Measurements from ENCODE around the gene SORCS3.
"Not testable (repeated sequence)": the region's sequence is repeated elsewhere in the genome, so short reads cannot be mapped to it uniquely, and the experiment has no call there.

Gene SORCS3

GRCh38 chr10:104694074-104694473 lies 53.0 kb downstream of the SORCS3 start:
- no peak overlapping the region for H3K27ac Mint-ChIP-seq
- H3K9me3 Mint-ChIP-seq: no peaks in the 10 kb centered on the region
- H3K4me3 Mint-ChIP-seq: no peak overlapping the region
- H3K4me1 Mint-ChIP-seq: no peaks in the 10 kb centered on the region
- H3K27me3 Mint-ChIP-seq: peaks cover 13% of the 10 kb centered on the region
- no peak for ATAC-seq
- H3K36me3 Mint-ChIP-seq (ENCODE audit: low read depth): no peaks in the 10 kb centered on the region
- no peak for DNase-seq

GRCh38 chr10:104703262-104703661 lies 62.2 kb downstream of the SORCS3 start:
- not testable (repeated sequence) for H3K4me1 Mint-ChIP-seq; H3K36me3 Mint-ChIP-seq (ENCODE audit: low read depth); H3K9me3 Mint-ChIP-seq; H3K27me3 Mint-ChIP-seq; ATAC-seq; H3K4me3 Mint-ChIP-seq; DNase-seq; H3K27ac Mint-ChIP-seq

- ATAC-seq: no peak
- H3K4me1 Mint-ChIP-seq: no peaks in the 10 kb centered on the region
- H3K36me3 Mint-ChIP-seq (ENCODE audit: low read depth): no peaks in the 10 kb centered on the region
- H3K4me3 Mint-ChIP-seq: no peak overlapping the region
- DNase-seq: no peak
- H3K27me3 Mint-ChIP-seq: no peaks in the 10 kb centered on the region
- no peak overlapping the region for H3K27ac Mint-ChIP-seq
- H3K9me3 Mint-ChIP-seq: no peaks in the 10 kb centered on the region
Measured at GRCh38 chr10:104706886-104707285, 65.8 kb downstream of the SORCS3 start.

- Mint-ChIP-seq H3K4me3 (no peak overlapping the region), H3K36me3 (ENCODE audit: low read depth) (no peaks in the 10 kb centered on the region), H3K4me1 (no peaks in the 10 kb centered on the region), H3K27ac (no peak overlapping the region), H3K9me3 (no peaks in the 10 kb centered on the region), H3K27me3 (no peaks in the 10 kb centered on the region)
- no peak for DNase-seq
- ATAC-seq: no peak
Measured at GRCh38 chr10:104707602-104708459, 66.7 kb downstream of the SORCS3 start.

GRCh38 chr10:104711302-104711721 lies 70.2 kb downstream of the SORCS3 start:
- no peak overlapping the region for H3K4me3 Mint-ChIP-seq
- H3K4me1 Mint-ChIP-seq: no peaks in the 10 kb centered on the region
- no peak for DNase-seq
- H3K27ac Mint-ChIP-seq: no peak overlapping the region
- H3K36me3 Mint-ChIP-seq (ENCODE audit: low read depth): no peaks in the 10 kb centered on the region
- ATAC-seq: no peak
- H3K9me3 Mint-ChIP-seq: no peaks in the 10 kb centered on the region
- H3K27me3 Mint-ChIP-seq: peaks cover 4% of the 10 kb centered on the region

GRCh38 chr10:104730593-104730992 lies 89.5 kb downstream of the SORCS3 start:
- H3K4me3 Mint-ChIP-seq; H3K4me1 Mint-ChIP-seq; H3K27ac Mint-ChIP-seq; H3K36me3 Mint-ChIP-seq (ENCODE audit: low read depth); DNase-seq; H3K9me3 Mint-ChIP-seq: not testable (repeated sequence)
- peaks cover 30% of the 10 kb centered on the region for H3K27me3 Mint-ChIP-seq
- ATAC-seq: peak; percentile 41

- Mint-ChIP-seq H3K4me3 (no peak overlapping the region), H3K4me1 (no peaks in the 10 kb centered on the region), H3K27me3 (peaks cover 31% of the 10 kb centered on the region), H3K36me3 (ENCODE audit: low read depth) (no peaks in the 10 kb centered on the region), H3K9me3 (no peaks in the 10 kb centered on the region), H3K27ac (no peak overlapping the region)
- ATAC-seq: no peak
- no peak for DNase-seq
Measured at GRCh38 chr10:104731192-104731591, 90.1 kb downstream of the SORCS3 start.

GRCh38 chr10:104732222-104732621 lies 91.1 kb downstream of the SORCS3 start:
- Mint-ChIP-seq H3K4me1 (no peaks in the 10 kb centered on the region), H3K27ac (no peak overlapping the region), H3K27me3 (peaks cover 30% of the 10 kb centered on the region), H3K9me3 (no peaks in the 10 kb centered on the region), H3K36me3 (ENCODE audit: low read depth) (no peaks in the 10 kb centered on the region), H3K4me3 (no peak overlapping the region)
- DNase-seq: no peak
- no peak for ATAC-seq

- Mint-ChIP-seq H3K27ac (no peak overlapping the region), H3K4me1 (no peaks in the 10 kb centered on the region), H3K9me3 (no peaks in the 10 kb centered on the region), H3K27me3 (peaks cover 24% of the 10 kb centered on the region), H3K4me3 (no peak overlapping the region), H3K36me3 (ENCODE audit: low read depth) (no peaks in the 10 kb centered on the region)
- no peak for ATAC-seq
- DNase-seq: no peak
Measured at GRCh38 chr10:104734433-104734832, 93.3 kb downstream of the SORCS3 start.

GRCh38 chr10:104735036-104735756 lies 94.1 kb downstream of the SORCS3 start:
- no peak overlapping the region for H3K4me3 Mint-ChIP-seq
- ATAC-seq: no peak
- peaks cover 24% of the 10 kb centered on the region for H3K27me3 Mint-ChIP-seq
- H3K27ac Mint-ChIP-seq: no peak overlapping the region
- H3K36me3 Mint-ChIP-seq (ENCODE audit: low read depth): no peaks in the 10 kb centered on the region
- H3K9me3 Mint-ChIP-seq: no peaks in the 10 kb centered on the region
- no peak for DNase-seq
- no peaks in the 10 kb centered on the region for H3K4me1 Mint-ChIP-seq

- no peak for DNase-seq
- no peaks in the 10 kb centered on the region for H3K36me3 Mint-ChIP-seq (ENCODE audit: low read depth)
- no peak overlapping the region for H3K4me3 Mint-ChIP-seq
- H3K27ac Mint-ChIP-seq: no peak overlapping the region
- H3K27me3 Mint-ChIP-seq: peaks cover 24% of the 10 kb centered on the region
- H3K4me1 Mint-ChIP-seq: no peaks in the 10 kb centered on the region
- ATAC-seq: no peak
- H3K9me3 Mint-ChIP-seq: no peaks in the 10 kb centered on the region
Measured at GRCh38 chr10:104735757-104736391, 94.8 kb downstream of the SORCS3 start.

- no peak for DNase-seq
- ATAC-seq: no peak
- no peak overlapping the region for H3K4me3 Mint-ChIP-seq
- H3K36me3 Mint-ChIP-seq (ENCODE audit: low read depth): no peaks in the 10 kb centered on the region
- H3K27ac Mint-ChIP-seq: no peak overlapping the region
- H3K9me3 Mint-ChIP-seq: no peaks in the 10 kb centered on the region
- H3K4me1 Mint-ChIP-seq: no peaks in the 10 kb centered on the region
- peaks cover 2% of the 10 kb centered on the region for H3K27me3 Mint-ChIP-seq
Measured at GRCh38 chr10:104741127-104741526, 100.0 kb downstream of the SORCS3 start.

- H3K4me3 Mint-ChIP-seq: no peak overlapping the region
- no peaks in the 10 kb centered on the region for H3K9me3 Mint-ChIP-seq
- ATAC-seq (no peak), DNase-seq (no peak)
- H3K27ac Mint-ChIP-seq: no peak overlapping the region
- no peaks in the 10 kb centered on the region for H3K27me3 Mint-ChIP-seq
- no peaks in the 10 kb centered on the region for H3K36me3 Mint-ChIP-seq (ENCODE audit: low read depth)
- H3K4me1 Mint-ChIP-seq: no peaks in the 10 kb centered on the region
Measured at GRCh38 chr10:104744052-104744451, 103.0 kb downstream of the SORCS3 start.

- DNase-seq: no peak
- ATAC-seq: no peak
- Mint-ChIP-seq H3K4me3 (no peak overlapping the region), H3K4me1 (no peaks in the 10 kb centered on the region), H3K27ac (no peak overlapping the region), H3K27me3 (no peaks in the 10 kb centered on the region), H3K9me3 (no peaks in the 10 kb centered on the region), H3K36me3 (ENCODE audit: low read depth) (no peaks in the 10 kb centered on the region)
Measured at GRCh38 chr10:104750291-104750690, 109.2 kb downstream of the SORCS3 start.

GRCh38 chr10:104762793-104763192 lies 121.7 kb downstream of the SORCS3 start:
- no peaks in the 10 kb centered on the region for H3K27me3 Mint-ChIP-seq
- H3K36me3 Mint-ChIP-seq (ENCODE audit: low read depth): no peaks in the 10 kb centered on the region
- no peak overlapping the region for H3K27ac Mint-ChIP-seq
- ATAC-seq (no peak), DNase-seq (no peak)
- H3K4me3 Mint-ChIP-seq: no peak overlapping the region
- H3K4me1 Mint-ChIP-seq: no peaks in the 10 kb centered on the region
- H3K9me3 Mint-ChIP-seq: no peaks in the 10 kb centered on the region
